ENCODE data around the gene FBXL12.

GRCh38 chr19:9828551-9829063, 9.7 kb upstream of the FBXL12 start:
- TF ChIP-seq CTCF (conservative IDR thresholded peaks at IDR 0.05; ENCODE audit: low read length), result no peak
- TF ChIP-seq EZH2phosphoT487 (IDR thresholded peaks at IDR 0.05; ENCODE audit: borderline replicate concordance, low read depth, low read length), result no peak

Measured in OCI-LY7 (cell line).